ENCODE measurements around the gene ZNF783.

- TF ChIP-seq EZH2 (IDR thresholded peaks at IDR 0.05; ENCODE audit: low read length) (no peak), CTCF (optimal IDR thresholded peaks at IDR 0.05 in 1 of 3, IDR thresholded peaks at IDR 0.05 in 1 of 3, conservative IDR thresholded peaks at IDR 0.05 in 1 of 3; ENCODE audit: extremely low read depth in 1 of 3, insufficient read depth in 2 of 3, low read length in 3 of 3) (no peak)
Observed at GRCh38 chr7:149237502-149237901, 24.5 kb upstream of the ZNF783 start.
